ENCODE data around the gene RUBCN. TPM values are rescaled to one million over a fixed set of nuclear protein-coding genes. Genes with fewer than 3 reads are reported as not detected.

RUBCN gene
- total and polyA plus RNA-seq, 2 of the 13 experiments (the other 11 are each of a cell fraction or from before 2014, with no cell fraction given), result 5.2 to 8.1 TPM

- peak; percentile 78 for TF ChIP-seq TFDP2 (CRISPR knock-in tag; IDR thresholded peaks at IDR 0.05)
- no peak for TF ChIP-seq ZNF367 (CRISPR knock-in tag; IDR thresholded peaks at IDR 0.05; ENCODE audit: borderline replicate concordance)
- no peak for TF ChIP-seq PCBP2 (optimal IDR thresholded peaks at IDR 0.05; ENCODE audit: low read depth, low read length, poor library complexity, severe bottlenecking)
- TF ChIP-seq U2AF1 (optimal IDR thresholded peaks at IDR 0.05; ENCODE audit: low read depth, low read length), result no peak
- TF ChIP-seq DPF2 (CRISPR knock-in tag; IDR thresholded peaks at IDR 0.05; ENCODE audit: borderline replicate concordance, low read depth), result no peak
- no peak for TF ChIP-seq ZFP1 (CRISPR knock-in tag; IDR thresholded peaks at IDR 0.05)
- TF ChIP-seq GLI4 (CRISPR knock-in tag; IDR thresholded peaks at IDR 0.05; ENCODE audit: borderline replicate concordance), result no peak
- no peak for TF ChIP-seq CCAR2 (optimal IDR thresholded peaks at IDR 0.05; ENCODE audit: low read depth, low read length)
- no peak for TF ChIP-seq ZNF30 (CRISPR knock-in tag; IDR thresholded peaks at IDR 0.05)
- no peak; the same call in none of the 2 replicates for TF ChIP-seq MXD4 (CRISPR knock-in tag; IDR thresholded peaks at IDR 0.05)
- no peak for TF ChIP-seq PTBP1 (IDR thresholded peaks at IDR 0.05; ENCODE audit: low read depth, low read length, poor library complexity, severe bottlenecking)
- TF ChIP-seq ZBTB26 (CRISPR knock-in tag; IDR thresholded peaks at IDR 0.05; ENCODE audit: borderline replicate concordance), result no peak
- 0 out of 2 replicates have a peak, but pooled peaks have one; percentile 8 for TF ChIP-seq MAF1 (CRISPR knock-in tag; IDR thresholded peaks at IDR 0.05; ENCODE audit: borderline replicate concordance)
- 0 out of 2 replicates have a peak, but pooled peaks have one; percentile 32 for TF ChIP-seq ELF4 (CRISPR knock-in tag; IDR thresholded peaks at IDR 0.05; ENCODE audit: borderline replicate concordance)
- TF ChIP-seq ZNF83 (CRISPR knock-in tag; IDR thresholded peaks at IDR 0.05; ENCODE audit: borderline replicate concordance), result no peak
- no peak for TF ChIP-seq ZNF543 (CRISPR knock-in tag; IDR thresholded peaks at IDR 0.05)
- no peak for TF ChIP-seq MTA1 (CRISPR knock-in tag; IDR thresholded peaks at IDR 0.05; ENCODE audit: borderline replicate concordance)
- TF ChIP-seq BHLHE40 (IDR thresholded peaks at IDR 0.05; ENCODE audit: low read length), result peak; percentile 40; the same call in 1 of the 2 replicates
- no peak for TF ChIP-seq NR2F6 (IDR thresholded peaks at IDR 0.05)
- no peak for TF ChIP-seq NR2F6 (CRISPR knock-in tag; IDR thresholded peaks at IDR 0.05)
- no peak; the same call in 1 of the 2 replicates for TF ChIP-seq ZNF160 (CRISPR knock-in tag; IDR thresholded peaks at IDR 0.05)
- peak; percentile 62 for TF ChIP-seq TEAD3 (CRISPR knock-in tag; optimal IDR thresholded peaks at IDR 0.05; ENCODE audit: borderline replicate concordance)
- TF ChIP-seq ZMAT3 (CRISPR knock-in tag; conservative IDR thresholded peaks at IDR 0.05), result 0 out of 2 replicates have a peak, but pooled peaks have one; percentile 36
- TF ChIP-seq ZIK1 (CRISPR knock-in tag; IDR thresholded peaks at IDR 0.05; ENCODE audit: borderline replicate concordance, low read depth), result no peak
- TF ChIP-seq ZKSCAN5 (CRISPR knock-in tag; IDR thresholded peaks at IDR 0.05), result no peak
- TF ChIP-seq DRAP1 (CRISPR knock-in tag; IDR thresholded peaks at IDR 0.05), result peak; percentile 78
- TF ChIP-seq BCL6 (CRISPR knock-in tag; IDR thresholded peaks at IDR 0.05), result 0 out of 2 replicates have a peak, but pooled peaks have one; percentile 14
- TF ChIP-seq ZNF558 (CRISPR knock-in tag; IDR thresholded peaks at IDR 0.05; ENCODE audit: borderline replicate concordance), result no peak
- no peak for TF ChIP-seq ZNF496 (CRISPR knock-in tag; IDR thresholded peaks at IDR 0.05; ENCODE audit: insufficient replicate concordance)
- peak; percentile 54; the same call in 1 of the 2 replicates for TF ChIP-seq RXRA (CRISPR knock-in tag; IDR thresholded peaks at IDR 0.05)
Measured at GRCh38 chr3:197736491-197737318, at the start of gene RUBCN (continued).
